ENCODE data around the gene DAP. TPM values are rescaled to one million over a fixed set of nuclear protein-coding genes. Genes with fewer than 3 reads are reported as not detected.

DAP gene
- total and polyA plus RNA-seq, 2 of the 4 experiments (the other 2 are of a cell fraction), result 49.6 to 189 TPM

DNA sequence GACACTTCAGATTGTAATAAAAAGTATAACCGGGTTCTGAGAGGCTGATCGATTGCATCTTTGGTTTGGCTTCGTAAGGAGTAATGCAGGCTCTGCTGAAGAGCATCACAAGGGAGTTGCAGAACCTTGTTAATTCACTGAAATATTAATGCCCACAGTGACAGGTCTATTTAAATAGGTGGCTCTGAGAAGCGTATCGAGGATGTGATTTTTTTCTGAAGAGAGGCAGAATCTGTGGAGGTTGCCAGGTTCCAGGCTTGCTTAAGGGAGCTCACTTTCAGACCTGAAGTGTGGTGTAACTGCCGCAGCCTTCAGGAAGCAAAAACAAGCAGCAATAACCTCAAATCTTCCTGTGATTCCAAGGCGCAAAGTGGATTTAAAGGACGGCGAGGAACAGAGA lies 116.8 kb downstream of the DAP start:
- H4K8ac ChIP-seq (ENCODE audit: low read depth in 2 of 2, low read length in 2 of 2), result no peak overlapping the region
- intact Hi-C loops (cut with micrococcal nuclease) (no loop called here), in situ Hi-C loops (cut with MboI; ENCODE audit: low sequenced_read_pairs) (no loop called here), dilution Hi-C loops (cut with HindIII; ENCODE audit: low sequenced_read_pairs, unreplicated experiment) (no loop called here)
- H4K91ac ChIP-seq (ENCODE audit: insufficient read depth, low read depth, low read length), result no peak overlapping the region
- no peak overlapping the region for H3K27ac ChIP-seq (ENCODE audit: insufficient read depth, low read length)
- no peak overlapping the region for H3K9ac ChIP-seq (ENCODE audit: low read depth, low read length)
- H2BK5ac ChIP-seq (ENCODE audit: low read depth, low read length, poor library complexity, severe bottlenecking), result no peak overlapping the region
- ATAC-seq (ENCODE audit: low read depth) (no peak), DNase-seq (no peak)
- no peaks in the 10 kb centered on the region for H3K27me3 ChIP-seq (ENCODE audit: control insufficient read depth, insufficient read depth, low read length)
- TF ChIP-seq MXI1 (IDR thresholded peaks at IDR 0.05; ENCODE audit: borderline replicate concordance, low read depth, low read length) (no peak), BHLHE40 (IDR thresholded peaks at IDR 0.05; ENCODE audit: low read depth, low read length) (no peak), MAFK (IDR thresholded peaks at IDR 0.05; ENCODE audit: low read depth, low read length) (no peak), CEBPB (IDR thresholded peaks at IDR 0.05; ENCODE audit: low read depth, low read length) (no peak), RCOR1 (IDR thresholded peaks at IDR 0.05; ENCODE audit: insufficient replicate concordance, low read length) (no peak), POLR2A (IDR thresholded peaks at IDR 0.05; ENCODE audit: low read depth, low read length) (no peak), FOS (IDR thresholded peaks at IDR 0.05; ENCODE audit: low read depth, low read length) (no peak), NFE2L2 (IDR thresholded peaks at IDR 0.05; ENCODE audit: low read depth, low read length) (no peak), CHD1 (IDR thresholded peaks at IDR 0.05; ENCODE audit: low read depth, low read length) (no peak), RAD21 (IDR thresholded peaks at IDR 0.05; ENCODE audit: low read length) (no peak)
- TF ChIP-seq, protein P1, sequence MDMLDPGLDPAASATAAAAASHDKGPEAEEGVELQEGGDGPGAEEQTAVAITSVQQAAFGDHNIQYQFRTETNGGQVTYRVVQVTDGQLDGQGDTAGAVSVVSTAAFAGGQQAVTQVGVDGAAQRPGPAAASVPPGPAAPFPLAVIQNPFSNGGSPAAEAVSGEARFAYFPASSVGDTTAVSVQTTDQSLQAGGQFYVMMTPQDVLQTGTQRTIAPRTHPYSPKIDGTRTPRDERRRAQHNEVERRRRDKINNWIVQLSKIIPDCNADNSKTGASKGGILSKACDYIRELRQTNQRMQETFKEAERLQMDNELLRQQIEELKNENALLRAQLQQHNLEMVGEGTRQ (IDR thresholded peaks at IDR 0.05; ENCODE audit: low read depth, low read length), result no peak
- TF ChIP-seq, protein P2, sequence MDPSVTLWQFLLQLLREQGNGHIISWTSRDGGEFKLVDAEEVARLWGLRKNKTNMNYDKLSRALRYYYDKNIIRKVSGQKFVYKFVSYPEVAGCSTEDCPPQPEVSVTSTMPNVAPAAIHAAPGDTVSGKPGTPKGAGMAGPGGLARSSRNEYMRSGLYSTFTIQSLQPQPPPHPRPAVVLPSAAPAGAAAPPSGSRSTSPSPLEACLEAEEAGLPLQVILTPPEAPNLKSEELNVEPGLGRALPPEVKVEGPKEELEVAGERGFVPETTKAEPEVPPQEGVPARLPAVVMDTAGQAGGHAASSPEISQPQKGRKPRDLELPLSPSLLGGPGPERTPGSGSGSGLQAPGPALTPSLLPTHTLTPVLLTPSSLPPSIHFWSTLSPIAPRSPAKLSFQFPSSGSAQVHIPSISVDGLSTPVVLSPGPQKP (IDR thresholded peaks at IDR 0.05; ENCODE audit: borderline replicate concordance, low read depth, low read length), result no peak
- ChIA-PET POLR2A (ENCODE audit: unreplicated experiment) (interaction anchor here (0.6 kb wide), 1 partner anchor 670 kb away, joined by 5 read pairs; no protein-coding TSS in a partner anchor), CTCF (interaction anchor here (0.6 to 1.0 kb wide), 2 partner anchors 192 to 442 kb away, joined by 3 read pairs; no protein-coding TSS in a partner anchor)
- no peak overlapping the region for H3K4me3 ChIP-seq (ENCODE audit: insufficient read depth, low read depth, low read length)
- no peak overlapping the region for H2BK15ac ChIP-seq (ENCODE audit: low read depth, low read length)
- no peak overlapping the region for H2AK9ac ChIP-seq (replicated peaks; ENCODE audit: low read depth, low read length, poor library complexity)
- H4K5ac ChIP-seq (ENCODE audit: low read depth, low read length), result no peak overlapping the region
- no TSS peak for BruUV-seq (replicated peaks)
- peaks cover 13% of the 10 kb centered on the region; the same call in 1 of the 2 replicates for H3K36me3 ChIP-seq (ENCODE audit: control insufficient read depth, insufficient read depth, low read length)
- peaks cover 3% of the 10 kb centered on the region; the same call in 1 of the 2 replicates for H3K9me1 ChIP-seq (ENCODE audit: insufficient read depth, low read length)
- no peak overlapping the region for H2AFZ ChIP-seq (replicated peaks; ENCODE audit: low read length, poor library complexity)
- H3K56ac ChIP-seq (ENCODE audit: extremely low read depth, insufficient read depth, low read length), result no peak overlapping the region
- H3K4me1 ChIP-seq (ENCODE audit: control insufficient read depth, insufficient read depth, low read length), result no peaks in the 10 kb centered on the region; the same call in 1 of the 2 replicates
- H3K9me3 ChIP-seq (ENCODE audit: control insufficient read depth, insufficient read depth, low read length), result no peaks in the 10 kb centered on the region
- H3K4ac ChIP-seq (ENCODE audit: low read depth, low read length), result no peak overlapping the region
- no peak overlapping the region for H2BK120ac ChIP-seq (ENCODE audit: low read depth, low read length)
- no peak overlapping the region for H2AK5ac ChIP-seq (ENCODE audit: low read depth, low read length)
- no peak overlapping the region for H3K18ac ChIP-seq (ENCODE audit: low read depth, low read length)
- H4K20me1 ChIP-seq (ENCODE audit: insufficient read depth, low read length), result peaks cover 27% of the 10 kb centered on the region; the same call in 1 of the 2 replicates
- no peak overlapping the region for H3K14ac ChIP-seq (replicated peaks; ENCODE audit: low read depth, low read length)
- no peak overlapping the region for H3K23ac ChIP-seq (ENCODE audit: low read depth, low read length)
- no CpG with 5 or more reads among the region's 9 CpGs for WGBS, 2 experiments (ENCODE audit: extremely low coverage in 2 of 2, insufficient read length in 1 of 2)
- H3K4me2 ChIP-seq (ENCODE audit: low read depth, low read length), result no peak overlapping the region
- no peak overlapping the region for H2BK20ac ChIP-seq (ENCODE audit: low read depth, low read length)
- H3K79me1 ChIP-seq (ENCODE audit: low read depth in 1 of 2, low read length in 2 of 2), result peaks cover 8 to 35% of the 10 kb centered on the region in 2 experiments
